Measurements from ENCODE around the gene LIMA1. TPM values are rescaled to one million over a fixed set of nuclear protein-coding genes. Genes with fewer than 3 reads are reported as not detected.

Gene LIMA1
- total and polyA plus RNA-seq, 9 of the 15 experiments (the other 6 are each of a cell fraction or from before 2014, with no cell fraction given), result 20.2 to 37.8 (median 27.3) TPM

DNA sequence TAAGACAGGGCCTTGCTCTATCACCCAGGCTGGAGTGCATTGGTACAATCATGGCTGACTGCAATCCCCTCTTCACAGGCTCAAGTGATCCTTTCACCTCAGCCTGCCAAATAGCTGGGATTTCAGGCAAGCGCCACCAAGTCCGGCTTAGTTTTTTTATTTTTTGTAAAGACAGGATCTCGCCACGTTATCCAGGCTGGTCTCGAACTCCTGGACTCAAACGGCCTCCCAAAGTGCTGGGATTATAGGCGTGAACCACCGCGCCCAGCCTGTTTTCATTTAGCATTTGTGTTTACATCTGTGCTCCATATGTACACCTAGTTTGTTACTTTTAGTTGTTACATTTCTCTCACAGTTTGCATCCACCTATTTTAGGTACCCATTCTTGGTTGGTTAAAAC, 32.5 kb upstream of the LIMA1 start:
- no peaks in the 10 kb centered on the region for H4K20me1 ChIP-seq (replicated peaks; ENCODE audit: control insufficient read depth, insufficient read depth, low read length)
- H3K79me2 ChIP-seq (ENCODE audit: control insufficient read depth, insufficient read depth, low read length), result no peaks in the 10 kb centered on the region
- no peak overlapping the region for H3K4me3 ChIP-seq
- H3K27me3 ChIP-seq (ENCODE audit: control insufficient read depth in 2 of 2, insufficient read depth in 2 of 2, low read length in 2 of 2), result no peaks in the 10 kb centered on the region
- FAIRE-seq, result no peak
- no peaks in the 10 kb centered on the region for H3K9me1 ChIP-seq (ENCODE audit: control insufficient read depth, insufficient read depth, low read length)
- H3K9me3 ChIP-seq (replicated peaks; ENCODE audit: control insufficient read depth, insufficient read depth, low read depth, low read length), result no peaks in the 10 kb centered on the region
- WGBS (ENCODE audit: insufficient coverage, low coverage, missing lambda C conversion rate), result 69% methylated on average over 9 of the region's 9 CpGs
- POLR2A ChIA-PET, result interaction anchor here (0.6 kb wide), 1 partner anchor 231 kb away, joined by 4 read pairs; no protein-coding TSS in a partner anchor
- H3K9ac ChIP-seq (ENCODE audit: insufficient read depth in 1 of 2, low read depth in 2 of 2, low read length in 2 of 2), result no peak overlapping the region
- H2AFZ ChIP-seq (ENCODE audit: low read depth, low read length), result no peak overlapping the region
- no peak for ATAC-seq
- no peak for DNase-seq (ENCODE audit: extremely low read depth in 1 of 4, low spot score in 3 of 4)
- H3K36me3 ChIP-seq (ENCODE audit: control insufficient read depth, insufficient read depth, low read length), result no peaks in the 10 kb centered on the region
- peaks cover 0 to 8% of the 10 kb centered on the region in 2 experiments; a peak in 2 of 5 replicates for H3K4me1 ChIP-seq (replicated peaks in 1 of 2; ENCODE audit: control insufficient read depth in 2 of 2, insufficient read depth in 2 of 2, low read length in 2 of 2)
- CTCF ChIA-PET (ENCODE audit: low intra/inter-chr PET ratio), result interaction anchor here (3.2 kb wide), 1 partner anchor 133 kb away, joined by 44 read pairs; no protein-coding TSS in a partner anchor
- no TSS peak for BruUV-seq (replicated peaks)
- in situ Hi-C loops (cut with MboI) (no loop called here), intact Hi-C loops (cut with micrococcal nuclease) (loop anchor here (2.0 kb wide), 2 partner anchors 133 to 141 kb away; no protein-coding TSS in a partner anchor)
- H3K4me2 ChIP-seq (ENCODE audit: insufficient read depth, low read length), result no peak overlapping the region
- TF ChIP-seq HDAC3 (IDR thresholded peaks at IDR 0.05; ENCODE audit: borderline replicate concordance, partially characterized antibody) (no peak), EZH2 (IDR thresholded peaks at IDR 0.05; ENCODE audit: borderline replicate concordance, low read depth, low read length) (no peak), CCNT2 (IDR thresholded peaks at IDR 0.05; ENCODE audit: borderline replicate concordance, extremely low read depth, insufficient read length, low read depth, low read length) (no peak), PHB2 (IDR thresholded peaks at IDR 0.05; ENCODE audit: low read depth) (no peak), POU5F1 (IDR thresholded peaks at IDR 0.05; ENCODE audit: borderline replicate concordance, low read depth, low read length, partially characterized antibody) (no peak), POLR3G (IDR thresholded peaks at IDR 0.05; ENCODE audit: extremely low read depth, insufficient read length, insufficient replicate concordance) (no peak), POLR2AphosphoS5 (IDR thresholded peaks at IDR 0.05; ENCODE audit: control insufficient read depth, insufficient read depth, low read depth, low read length) (no peak)
- H3K27ac ChIP-seq (ENCODE audit: extremely low read depth, low read depth, low read length), result no peak overlapping the region
